Spleen (tissue), 11 donors: ENCODE measurements around the gene PYGO1. TPM values are rescaled to one million over a fixed set of nuclear protein-coding genes. Genes with fewer than 3 reads are reported as not detected.
A peak's percentile ranks its signal among the peaks of the same experiment; 100 is the strongest.
"Not testable (repeated sequence)": the region's sequence is repeated elsewhere in the genome, so short reads cannot be mapped to it uniquely, and the experiment has no call there.

Experiments
- DNase-seq: peaks from one replicate; pipeline ENCODE4 v3.0.0-alpha.2; 2020
- H3K27ac ChIP-seq, 8 donors: fragments of 200-600 bp; sonication (generic) in 7 of 8; 1 replicate in 4 of 8; 2 replicates in 4 of 8; pipeline versions ENCODE4 v1.5.0 to v1.8.0; 2016 to 2021; ENCODE audit warnings: inconsistent platforms in 4 of 8, mild to moderate bottlenecking in 4 of 8, moderate library complexity in 1 of 8
- H3K27me3 ChIP-seq, 7 donors: fragments of 200-600 bp; sonication (generic) in 6 of 7; replicated peaks in 1 of 7; 1 replicate in 4 of 7; 2 replicates in 3 of 7; pipeline versions ENCODE4 v1.5.0 to v1.8.0; 2016 to 2021; ENCODE audit warnings: inconsistent platforms in 3 of 7, mild to moderate bottlenecking in 1 of 7
- H3K36me3 ChIP-seq, 6 donors: fragments of 200-600 bp; sonication (generic) in 5 of 6; 1 replicate in 4 of 6; 2 replicates in 2 of 6; pipeline versions ENCODE4 v1.5.0 to v1.8.0; 2016 to 2021; ENCODE audit warnings: inconsistent platforms in 2 of 6
- H3K4me1 ChIP-seq, 6 donors: fragments of 200-600 bp; sonication (generic) in 5 of 6; 1 replicate in 3 of 6; 2 replicates in 3 of 6; pipeline versions ENCODE4 v1.5.0 to v1.8.0; 2016 to 2021; ENCODE audit warnings: inconsistent platforms in 3 of 6
- H3K4me3 ChIP-seq, 8 donors: fragments of 200-600 bp; sonication (generic) in 7 of 8; 1 replicate in 4 of 8; 2 replicates in 4 of 8; pipeline versions ENCODE4 v1.5.0 to v1.8.0; 2016 to 2021; ENCODE audit warnings: inconsistent platforms in 4 of 8, mild to moderate bottlenecking in 4 of 8, moderate library complexity in 2 of 8
- H3K9me3 ChIP-seq, 8 donors: fragments of 200-600 bp; sonication (generic) in 7 of 8; 1 replicate in 4 of 8; 2 replicates in 4 of 8; pipeline versions ENCODE4 v1.5.0 to v1.8.0; 2016 to 2021; ENCODE audit warnings: inconsistent platforms in 4 of 8
- CTCF ChIP-seq, 11 experiments: fragments of 200-600 bp in 7 of 11; fragments of 450-650 bp in 4 of 11; sonication (generic) in 4 of 11; IDR thresholded peaks in 8 of 11; conservative IDR thresholded peaks in 3 of 11; 1 replicate in 7 of 11; 2 replicates in 4 of 11; pipeline versions ENCODE4 v1.4.0 to v1.8.0; 2016 to 2021; ENCODE audit warnings: antibody characterized with exemption in 11 of 11, inconsistent platforms in 4 of 11, mild to moderate bottlenecking in 1 of 11
- POLR2A ChIP-seq, 3 donors: fragments of 450-650 bp; IDR thresholded peaks; one replicate each; pipeline ENCODE4 v1.5.1; 2017; ENCODE audit warnings: antibody characterized with exemption in 3 of 3, mild to moderate bottlenecking in 1 of 3
- POLR2AphosphoS5 ChIP-seq, 3 donors: sonication (generic); formaldehyde crosslinking; IDR thresholded peaks; one replicate each; pipeline ENCODE4 v1.5.1; 2017; ENCODE audit warnings: antibody characterized with exemption in 3 of 3
- WGBS, 5 donors: extraction: QIAGEN DNeasy Blood & Tissue Kit in 3 of 5; methylation state at CpG; one replicate each; pipeline versions ENCODE4 v1.1.5 to v1.1.7; 2013 to 2018; 5-methylcytosine and 5-hydroxymethylcytosine counted together
- intact Hi-C: fragments of 100-400 bp; cut with DNase I; formaldehyde crosslinking; loops from one replicate; pipeline ENCODE4 v1.15.0; 2023; ENCODE audit warnings: low total_unique reads
- polyA plus RNA-seq, 3 donors: library from polyadenylated mRNA; stranded (reverse); fragments of 200-250 nt; gene quantifications; one replicate each; pipeline ENCODE4 v1.2.1, GENCODE V29; 2013
- total RNA-seq, 7 donors: library from RNA; depleted of rRNA in 3 of 7; stranded (reverse); fragments of >200 nt in 3 of 7; fragmentation: NEBNext Ultra II Directional in 4 of 7; extraction: Animal tissue kit (Norgen Biotek cat#: 25700) in 4 of 7; gene quantifications; one replicate each; pipeline versions ENCODE4 v1.1.0 to v1.2.1, GENCODE V29; 2016 to 2021
- donor health status: healthy with polysubstance abuse.
- donor health status: DM: no; HTN: no; CAD: no; lungs with moderate emphysema.
- donor health status: DM: no; HTN: no; CAD: no.
- donor health status: Bipolar disorder and iron deficiency.
- donor health status: healthy.
- donor health status: DM: no; HTN: no; CAD: no.
- donor health status: DM: yes; HTN: yes; CAD: no.

The PYGO1 gene
- total and polyA plus RNA-seq, 10 donors: 0.11 to 1.5 (median 0.94) TPM

- DNase-seq, H3K9me3 ChIP-seq, H3K36me3 ChIP-seq, H3K27ac ChIP-seq, H3K27me3 ChIP-seq, H3K4me3 ChIP-seq, H3K4me1 ChIP-seq, intact Hi-C loops: not testable (repeated sequence)
- peak in 1 of 11 experiments; percentile 12 for TF ChIP-seq CTCF (IDR thresholded peaks at IDR 0.05 in 8 of 11, conservative IDR thresholded peaks at IDR 0.05 in 3 of 11)
- WGBS, 5 donors: 71 to 78% (median 73%) methylated on average over 28 to 29 of the region's 29 CpGs
These were observed 74.3 kb downstream of the PYGO1 start for GRCh38 chr15:55513621-55514413.

DNA sequence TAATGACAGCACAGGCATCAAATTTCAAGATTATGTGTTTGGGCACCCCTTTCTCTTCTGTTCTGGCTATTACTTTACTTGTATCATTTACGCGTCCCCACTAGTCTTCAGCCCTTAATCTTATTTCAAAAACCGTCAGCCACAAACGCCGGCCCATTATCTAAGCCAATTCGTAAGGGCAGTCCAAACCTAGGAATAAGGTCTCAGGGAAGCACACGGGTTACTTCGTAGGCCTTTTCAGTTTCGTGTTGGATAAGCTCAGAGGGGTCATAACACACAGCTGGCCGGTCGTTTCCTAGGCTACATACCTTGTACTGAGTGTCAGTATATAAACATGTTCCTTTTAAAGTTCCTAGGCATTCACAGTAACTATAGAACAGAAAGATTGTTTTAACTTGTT is 75.0 kb downstream of the PYGO1 start:
- intact Hi-C loops: no loop called here
- Histone ChIP-seq H3K4me1 (no peaks in the 10 kb centered on the region), H3K36me3 (no peaks in the 10 kb centered on the region), H3K27ac (no peak overlapping the region), H3K9me3 (no peaks in the 10 kb centered on the region), H3K27me3 (no peaks in the 10 kb centered on the region), H3K4me3 (no peak overlapping the region)
- 76 to 80% (median 79%) methylated on average over 11 of the region's 11 CpGs for WGBS, 5 donors
- DNase-seq: no peak
- TF ChIP-seq POLR2AphosphoS5 (IDR thresholded peaks at IDR 0.05) (no peak), POLR2A (IDR thresholded peaks at IDR 0.05) (no peak), CTCF (IDR thresholded peaks at IDR 0.05 in 8 of 11, conservative IDR thresholded peaks at IDR 0.05 in 3 of 11) (no peak)

GRCh38 chr15:55507567-55507966 is 80.6 kb downstream of the PYGO1 start:
- no peaks in the 10 kb centered on the region for H3K4me1 ChIP-seq
- no peaks in the 10 kb centered on the region for H3K27me3 ChIP-seq
- no peak overlapping the region for H3K4me3 ChIP-seq
- H3K9me3 ChIP-seq: peaks cover 0 to 5% (median 0%) of the 10 kb centered on the region in 8 donors
- TF ChIP-seq CTCF (IDR thresholded peaks at IDR 0.05 in 8 of 11, conservative IDR thresholded peaks at IDR 0.05 in 3 of 11) (no peak), POLR2A (IDR thresholded peaks at IDR 0.05) (no peak)
- WGBS, 5 donors: 80 to 94% (median 89%) methylated on average over 4 of the region's 4 CpGs
- DNase-seq: no peak
- intact Hi-C loops: no loop called here
- no peak overlapping the region for H3K27ac ChIP-seq
- no peaks in the 10 kb centered on the region for H3K36me3 ChIP-seq

- H3K9me3 ChIP-seq, H3K4me1 ChIP-seq, H3K27me3 ChIP-seq, H3K27ac ChIP-seq, intact Hi-C loops, DNase-seq, H3K4me3 ChIP-seq, H3K36me3 ChIP-seq: not testable (repeated sequence)
- 77 to 91% (median 81%) methylated on average over 5 of the region's 5 CpGs for WGBS, 5 donors
These were observed 82.7 kb downstream of the PYGO1 start for GRCh38 chr15:55505407-55505806.
